Endothelial cell of umbilical vein (primary cell): ENCODE data around the gene ATAT1. TPM values are rescaled to one million over a fixed set of nuclear protein-coding genes. Genes with fewer than 3 reads are reported as not detected.

ENCODE experiments used
- BruUV-seq: library from RNA; stranded (reverse); fragments of 400-500 nt; replicated peaks from 2 replicates; lab custom pipeline; 2021; lab: Mats Ljungman, UMichigan
- CTCF ChIA-PET: fragments of 300-600, 350-600 bp; sonication (Branson Sonifier 250); formaldehyde crosslinking; loops from one replicate; lab custom pipeline; 2021; ENCODE audit warnings: antibody characterized with exemption, inconsistent platforms; lab: Charles Lee
- POLR2A ChIA-PET: fragments of 300-600, 350-600 bp; sonication (Branson Sonifier 250); formaldehyde crosslinking; loops from one replicate; lab custom pipeline; 2021; ENCODE audit warnings: antibody characterized with exemption, inconsistent platforms; lab: Charles Lee
- DNase-seq: peaks from one replicate; pipeline ENCODE4 v3.0.0-alpha.2; 2011; ENCODE audit warnings: low read depth, low spot score
- FAIRE-seq: peaks from 2 replicates; lab custom pipeline; 2011; peaks lifted over from hg19 to GRCh38; lab: Jason Lieb, UNC
- H2AFZ ChIP-seq: 2 replicates; pipeline ENCODE4 v1.6.0; 2012; ENCODE audit warnings: low read depth, low read length, control low read depth, inconsistent platforms
- H3K27ac ChIP-seq: 2 replicates; pipeline ENCODE4 v1.5.1; 2011; ENCODE audit warnings: low read depth, mild to moderate bottlenecking, control low read depth, low read length, moderate library complexity; ENCODE audit not compliant: insufficient read depth
- H3K27me3 ChIP-seq, 2 experiments: 2 replicates each; pipeline versions ENCODE4 v1.6.0 to v1.6.1; 2011; ENCODE audit warnings: low read length in 2 of 2, mixed read lengths in 1 of 2; ENCODE audit not compliant: control insufficient read depth in 2 of 2, insufficient read depth in 2 of 2
- H3K36me3 ChIP-seq, 2 experiments: 2 replicates in 1 of 2; 3 replicates in 1 of 2; pipeline ENCODE4 v1.5.1; 2011; ENCODE audit warnings: low read length in 2 of 2, mild to moderate bottlenecking in 1 of 2, moderate library complexity in 1 of 2; ENCODE audit not compliant: control insufficient read depth in 2 of 2, insufficient read depth in 2 of 2; ENCODE audit errors: extremely low read depth in 1 of 2
- H3K4me1 ChIP-seq: 3 replicates; pipeline ENCODE4 v1.5.1; 2011; ENCODE audit warnings: mild to moderate bottlenecking, low read length; ENCODE audit not compliant: control insufficient read depth, insufficient read depth; ENCODE audit errors: extremely low read depth
- H3K4me2 ChIP-seq: 2 replicates; pipeline ENCODE4 v1.6.1; 2011; ENCODE audit warnings: low read length, control low read depth, mixed read lengths; ENCODE audit not compliant: insufficient read depth
- H3K4me3 ChIP-seq, 3 experiments: fragments of 200-600 bp in 1 of 3; sonication (generic), shearing (Covaris generic) in 1 of 3; replicated peaks in 1 of 3; 2 replicates each; pipeline ENCODE4 v1.5.1; 2011 to 2016; ENCODE audit warnings: control low read depth in 3 of 3, low read length in 3 of 3, mild to moderate bottlenecking in 2 of 3, inconsistent platforms in 1 of 3, low read depth in 1 of 3, moderate library complexity in 1 of 3; ENCODE audit not compliant: insufficient read depth in 1 of 3
- H3K79me2 ChIP-seq: 2 replicates; pipeline ENCODE4 v1.6.0; 2012; ENCODE audit warnings: low read length, inconsistent platforms; ENCODE audit not compliant: control insufficient read depth, insufficient read depth
- H3K9ac ChIP-seq: replicated peaks from 2 replicates; pipeline ENCODE3; 2011; ENCODE audit warnings: low read length, control low read depth; ENCODE audit not compliant: insufficient read depth; ENCODE audit errors: extremely low read depth
- H3K9me1 ChIP-seq: replicated peaks from 3 replicates; pipeline ENCODE4 v1.6.0; 2011; ENCODE audit warnings: mild to moderate bottlenecking, low read length; ENCODE audit not compliant: control insufficient read depth, insufficient read depth; ENCODE audit errors: extremely low read depth
- H3K9me3 ChIP-seq: replicated peaks from 2 replicates; pipeline ENCODE4 v1.5.1; 2012; ENCODE audit warnings: low read length, inconsistent platforms; ENCODE audit not compliant: control insufficient read depth, insufficient read depth
- H4K20me1 ChIP-seq: replicated peaks from 2 replicates; pipeline ENCODE3; 2011; ENCODE audit warnings: mild to moderate bottlenecking, low read length; ENCODE audit not compliant: control insufficient read depth, insufficient read depth; ENCODE audit errors: extremely low read depth
- EZH2 ChIP-seq: IDR thresholded peaks from 2 replicates; pipeline ENCODE4 v1.6.1; 2012; ENCODE audit warnings: borderline replicate concordance, low read depth, mild to moderate bottlenecking, moderate library complexity, low read length, inconsistent platforms; ENCODE audit not compliant: severe bottlenecking
- FOS ChIP-seq: IDR thresholded peaks from 2 replicates; pipeline ENCODE4 v1.6.1; 2011; ENCODE audit warnings: mild to moderate bottlenecking, low read length, moderate library complexity, borderline replicate concordance; ENCODE audit not compliant: insufficient read depth
- GATA2 ChIP-seq: IDR thresholded peaks from 2 replicates; pipeline ENCODE4 v1.7.0; 2011; ENCODE audit warnings: low read depth, mild to moderate bottlenecking, moderate library complexity, mixed read lengths, low read length; ENCODE audit not compliant: insufficient read length, insufficient read depth
- JUN ChIP-seq: IDR thresholded peaks from 2 replicates; pipeline ENCODE4 v1.6.1; 2011; ENCODE audit warnings: borderline replicate concordance, low read depth; ENCODE audit not compliant: insufficient read length, insufficient read depth
- MYC ChIP-seq: IDR thresholded peaks from one replicate; pipeline ENCODE4 v1.6.1; 2011; ENCODE audit warnings: mild to moderate bottlenecking, low read depth, low read length
- POLR2A ChIP-seq: IDR thresholded peaks from 2 replicates; pipeline ENCODE4 v1.6.1; 2012; ENCODE audit warnings: low read depth, mild to moderate bottlenecking, control low read depth, low read length
- POLR2AphosphoS5 ChIP-seq: IDR thresholded peaks from 2 replicates; pipeline ENCODE4 v1.6.1; 2012; ENCODE audit warnings: low read depth, mild to moderate bottlenecking, control low read depth, low read length, moderate library complexity; ENCODE audit not compliant: insufficient read depth
- dilution Hi-C: fragments of 300-500 bp; cut with MboI; formaldehyde crosslinking; loops from one replicate; pipeline ENCODE4 v1.15.0; 2019; ENCODE audit warnings: low sequenced_read_pairs; ENCODE audit not compliant: extremely low pct_ligation_motif_present
- intact Hi-C: fragments of 100-400 bp; cut with micrococcal nuclease; formaldehyde crosslinking; loops from one replicate; pipeline ENCODE4 v1.10.0; 2022
- polyA plus RNA-seq, 4 experiments: library from polyadenylated mRNA; depleted of rRNA in 3 of 4; stranded (reverse) in 3 of 4; unstranded in 1 of 4; fragments of >200 nt; gene quantifications; 2 replicates each; pipeline versions ENCODE4 v1.2.1 to v1.2.3, GENCODE V29; 2011 to 2012; ENCODE audit warnings: missing spikeins in 1 of 4
- total RNA-seq: library from RNA; stranded (reverse); gene quantifications from 2 replicates; pipeline ENCODE4 v1.2.3, GENCODE V29; 2021
- TF ChIP-seq, protein P1 (sequence below): IDR thresholded peaks from 2 replicates; pipeline ENCODE4 v1.6.1; 2011; ENCODE audit not compliant: insufficient read depth, insufficient read length
- TF ChIP-seq, protein P2 (sequence below), 2 donors: IDR thresholded peaks; 1 replicate in 1 of 2; 2 replicates in 1 of 2; pipeline ENCODE4 v1.5.1; 2011; ENCODE audit warnings: low read length in 2 of 2, mild to moderate bottlenecking in 2 of 2, moderate library complexity in 2 of 2, control low read depth in 1 of 2, inconsistent platforms in 1 of 2, low read depth in 1 of 2; ENCODE audit not compliant: insufficient read depth in 1 of 2; ENCODE audit errors: extremely low read depth in 1 of 2

The ATAT1 gene
- total and polyA plus RNA-seq, 2 donors (not counting 3 experiments of a cell fraction or from before 2014, with no cell fraction given) = 17.4 to 18.4 TPM

DNA sequence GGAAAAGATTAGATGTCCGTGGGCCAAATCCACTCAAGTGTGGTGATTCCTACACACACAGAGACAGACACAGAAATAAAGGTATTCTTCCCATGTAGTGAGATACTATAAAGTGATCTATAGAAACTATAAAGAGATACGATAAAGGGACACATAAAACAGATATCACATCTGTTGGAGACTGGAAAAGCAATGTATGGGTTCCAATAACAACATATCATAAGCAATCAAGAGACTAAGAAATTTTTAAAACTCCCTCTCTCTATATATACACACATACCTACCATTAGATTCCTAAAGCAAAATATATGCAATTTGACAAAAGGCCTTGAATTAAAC lies 14.8 kb upstream of the ATAT1 start:
- Histone ChIP-seq H3K36me3 (peaks cover 13 to 14% of the 10 kb centered on the region in 2 experiments), H3K79me2 (peaks cover 26% of the 10 kb centered on the region), H4K20me1 (no peaks in the 10 kb centered on the region), H3K4me1 (peaks cover 16% of the 10 kb centered on the region), H3K9me3 (no peaks in the 10 kb centered on the region), H2AFZ (no peak overlapping the region), H3K4me3 (no peak overlapping the region), H3K27me3 (no peaks in the 10 kb centered on the region), H3K4me2 (no peak overlapping the region), H3K27ac (no peak overlapping the region), H3K9me1 (no peaks in the 10 kb centered on the region), H3K9ac (no peak overlapping the region)
- TF ChIP-seq, protein P1, sequence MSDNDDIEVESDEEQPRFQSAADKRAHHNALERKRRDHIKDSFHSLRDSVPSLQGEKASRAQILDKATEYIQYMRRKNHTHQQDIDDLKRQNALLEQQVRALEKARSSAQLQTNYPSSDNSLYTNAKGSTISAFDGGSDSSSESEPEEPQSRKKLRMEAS = no peak
- TF ChIP-seq, protein P2, sequence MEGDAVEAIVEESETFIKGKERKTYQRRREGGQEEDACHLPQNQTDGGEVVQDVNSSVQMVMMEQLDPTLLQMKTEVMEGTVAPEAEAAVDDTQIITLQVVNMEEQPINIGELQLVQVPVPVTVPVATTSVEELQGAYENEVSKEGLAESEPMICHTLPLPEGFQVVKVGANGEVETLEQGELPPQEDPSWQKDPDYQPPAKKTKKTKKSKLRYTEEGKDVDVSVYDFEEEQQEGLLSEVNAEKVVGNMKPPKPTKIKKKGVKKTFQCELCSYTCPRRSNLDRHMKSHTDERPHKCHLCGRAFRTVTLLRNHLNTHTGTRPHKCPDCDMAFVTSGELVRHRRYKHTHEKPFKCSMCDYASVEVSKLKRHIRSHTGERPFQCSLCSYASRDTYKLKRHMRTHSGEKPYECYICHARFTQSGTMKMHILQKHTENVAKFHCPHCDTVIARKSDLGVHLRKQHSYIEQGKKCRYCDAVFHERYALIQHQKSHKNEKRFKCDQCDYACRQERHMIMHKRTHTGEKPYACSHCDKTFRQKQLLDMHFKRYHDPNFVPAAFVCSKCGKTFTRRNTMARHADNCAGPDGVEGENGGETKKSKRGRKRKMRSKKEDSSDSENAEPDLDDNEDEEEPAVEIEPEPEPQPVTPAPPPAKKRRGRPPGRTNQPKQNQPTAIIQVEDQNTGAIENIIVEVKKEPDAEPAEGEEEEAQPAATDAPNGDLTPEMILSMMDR (IDR thresholded peaks at IDR 0.05; ENCODE audit: extremely low read depth in 1 of 2, insufficient read depth in 1 of 2, low read depth in 1 of 2, low read length in 2 of 2) = no peak
- TF ChIP-seq MYC = no peak
- TF ChIP-seq FOS = no peak
- TF ChIP-seq JUN = no peak
- TF ChIP-seq POLR2A = no peak
- no peak for TF ChIP-seq GATA2
- no peak for TF ChIP-seq POLR2AphosphoS5
- no peak for TF ChIP-seq EZH2
- POLR2A ChIA-PET = interaction anchor here (1.6 to 4.1 kb wide), 2 partner anchors 13 to 130 kb away, joined by 5 to 63 read pairs; no protein-coding TSS in a partner anchor
- CTCF ChIA-PET = interaction anchor here (0.7 to 4.5 kb wide), 12 partner anchors 11 to 158 kb away, joined by 3 to 47 read pairs (median 7); no protein-coding TSS in a partner anchor
- FAIRE-seq = no peak
- BruUV-seq = no TSS peak
- intact Hi-C loops = loop anchor here (5.0 kb wide), 1 partner anchor 130 kb away; no protein-coding TSS in a partner anchor
- DNase-seq = no peak
- dilution Hi-C loops = no loop called here
